Thyroid gland (tissue), 4 donors: Measurements from ENCODE around the gene PNPLA5. TPM values are rescaled to one million over a fixed set of nuclear protein-coding genes. Genes with fewer than 3 reads are reported as not detected.

ENCODE experiments used
- DNase-seq, 2 donors: peaks; one replicate each; pipeline ENCODE4 v3.0.0-alpha.2; 2019
- H3K27ac ChIP-seq, 3 donors: fragments of 200-600 bp; sonication (generic); 1 replicate in 2 of 3; 2 replicates in 1 of 3; pipeline ENCODE4 v1.5.1; 2016 to 2019; ENCODE audit warnings: mild to moderate bottlenecking in 1 of 3, moderate library complexity in 1 of 3
- H3K27me3 ChIP-seq: fragments of 200-600 bp; sonication (generic); one replicate; pipeline ENCODE4 v1.5.1; 2019
- H3K36me3 ChIP-seq, 2 donors: fragments of 200-600 bp; sonication (generic); one replicate each; pipeline ENCODE4 v1.5.1; 2016 to 2019
- H3K4me1 ChIP-seq, 2 donors: fragments of 200-600 bp; sonication (generic); one replicate each; pipeline ENCODE4 v1.5.1; 2017 to 2019
- H3K4me3 ChIP-seq, 3 donors: fragments of 200-600 bp; sonication (generic); replicated peaks in 1 of 3; 1 replicate in 2 of 3; 2 replicates in 1 of 3; pipeline ENCODE4 v1.5.1; 2016; ENCODE audit warnings: mild to moderate bottlenecking in 1 of 3
- H3K9me3 ChIP-seq: fragments of 200-600 bp; sonication (generic); one replicate; pipeline ENCODE4 v1.5.1; 2017
- CTCF ChIP-seq, 6 experiments: fragments of 200-600 bp in 3 of 6; fragments of 450-650 bp in 3 of 6; sonication (generic) in 3 of 6; IDR thresholded peaks; one replicate each; pipeline ENCODE4 v1.5.1; 2016 to 2019; ENCODE audit warnings: antibody characterized with exemption in 6 of 6, mild to moderate bottlenecking in 2 of 6, inconsistent platforms in 1 of 6, moderate library complexity in 1 of 6
- POLR2A ChIP-seq, 2 donors: fragments of 450-650 bp; IDR thresholded peaks; one replicate each; pipeline ENCODE4 v1.6.1; 2017; ENCODE audit warnings: antibody characterized with exemption in 2 of 2, mild to moderate bottlenecking in 2 of 2, moderate library complexity in 1 of 2
- WGBS, 2 donors: methylation state at CpG; one replicate each; pipeline ENCODE4 v1.1.5; 2017; 5-methylcytosine and 5-hydroxymethylcytosine counted together
- intact Hi-C: fragments of 100-400 bp; cut with DNase I; formaldehyde crosslinking; loops from one replicate; pipeline ENCODE4 v1.15.1; 2023
- total RNA-seq, 4 donors: library from RNA; depleted of rRNA; stranded (reverse); fragments of >200 nt; gene quantifications; one replicate each; pipeline ENCODE4 v1.2.3, GENCODE V29; 2016

PNPLA5 gene
- total RNA-seq, 4 donors from 2014 or later, result not detected

- Histone ChIP-seq H3K27ac (no peak overlapping the region), H3K27me3 (no peaks in the 10 kb centered on the region), H3K36me3 (no peaks in the 10 kb centered on the region), H3K9me3 (no peaks in the 10 kb centered on the region), H3K4me1 (no peaks in the 10 kb centered on the region), H3K4me3 (no peak overlapping the region)
- TF ChIP-seq CTCF (IDR thresholded peaks at IDR 0.05) (no peak), POLR2A (IDR thresholded peaks at IDR 0.05) (no peak)
- intact Hi-C loops, result no loop called here
- WGBS, 2 donors, result 84 to 86% methylated on average over 9 to 12 of the region's 19 CpGs
- no peak for DNase-seq
Observed at GRCh38 chr22:43881091-43882061, 10.4 kb downstream of the PNPLA5 start.

- intact Hi-C loops, result no loop called here
- Histone ChIP-seq H3K4me1 (no peaks in the 10 kb centered on the region), H3K36me3 (no peaks in the 10 kb centered on the region), H3K27ac (no peak overlapping the region), H3K27me3 (no peaks in the 10 kb centered on the region), H3K4me3 (no peak overlapping the region), H3K9me3 (no peaks in the 10 kb centered on the region)
- WGBS, 2 donors, result 81 to 93% methylated on average over 8 to 14 of the region's 15 CpGs
- TF ChIP-seq POLR2A (IDR thresholded peaks at IDR 0.05) (no peak), CTCF (IDR thresholded peaks at IDR 0.05) (no peak)
- no peak for DNase-seq
Observed at GRCh38 chr22:43880541-43880991, 11.2 kb downstream of the PNPLA5 start.

GRCh38 chr22:43879901-43880540, 11.8 kb downstream of the PNPLA5 start:
- Histone ChIP-seq H3K27me3 (no peaks in the 10 kb centered on the region), H3K4me3 (no peak overlapping the region), H3K27ac (no peak overlapping the region), H3K9me3 (no peaks in the 10 kb centered on the region), H3K4me1 (no peaks in the 10 kb centered on the region), H3K36me3 (no peaks in the 10 kb centered on the region)
- WGBS, 2 donors, result 80 to 84% methylated on average over 14 of the region's 14 CpGs
- no peak for DNase-seq
- TF ChIP-seq CTCF (IDR thresholded peaks at IDR 0.05) (no peak), POLR2A (IDR thresholded peaks at IDR 0.05) (no peak)
- intact Hi-C loops, result no loop called here

GRCh38 chr22:43878831-43879550, 12.8 kb downstream of the PNPLA5 start:
- Histone ChIP-seq H3K36me3 (no peaks in the 10 kb centered on the region), H3K27me3 (no peaks in the 10 kb centered on the region), H3K9me3 (no peaks in the 10 kb centered on the region), H3K4me3 (no peak overlapping the region), H3K4me1 (no peaks in the 10 kb centered on the region), H3K27ac (no peak overlapping the region)
- 68 to 74% methylated on average over 6 to 12 of the region's 12 CpGs for WGBS, 2 donors
- intact Hi-C loops, result no loop called here
- TF ChIP-seq CTCF (IDR thresholded peaks at IDR 0.05), result no peak
- TF ChIP-seq POLR2A (IDR thresholded peaks at IDR 0.05), result no peak
- DNase-seq, result no peak
